HT-29 (cell line): ENCODE measurements around the gene IGFBP5. TPM values are rescaled to one million over a fixed set of nuclear protein-coding genes. Genes with fewer than 3 reads are reported as not detected.
A peak's percentile ranks its signal among the peaks of the same experiment; 100 is the strongest.

ENCODE experiments used
- DNase-seq: peaks from one replicate; pipeline ENCODE4 v3.0.0-alpha.2; 2015; ENCODE audit warnings: low spot score
- total RNA-seq: library from RNA; depleted of rRNA; stranded (reverse); fragments of >200 nt; shearing (Covaris generic); gene quantifications from 2 replicates; pipeline ENCODE4 v1.2.3, GENCODE V29; 2014

IGFBP5 gene
- total RNA-seq, 1 experiment from 2014 or later: not detected

DNA sequence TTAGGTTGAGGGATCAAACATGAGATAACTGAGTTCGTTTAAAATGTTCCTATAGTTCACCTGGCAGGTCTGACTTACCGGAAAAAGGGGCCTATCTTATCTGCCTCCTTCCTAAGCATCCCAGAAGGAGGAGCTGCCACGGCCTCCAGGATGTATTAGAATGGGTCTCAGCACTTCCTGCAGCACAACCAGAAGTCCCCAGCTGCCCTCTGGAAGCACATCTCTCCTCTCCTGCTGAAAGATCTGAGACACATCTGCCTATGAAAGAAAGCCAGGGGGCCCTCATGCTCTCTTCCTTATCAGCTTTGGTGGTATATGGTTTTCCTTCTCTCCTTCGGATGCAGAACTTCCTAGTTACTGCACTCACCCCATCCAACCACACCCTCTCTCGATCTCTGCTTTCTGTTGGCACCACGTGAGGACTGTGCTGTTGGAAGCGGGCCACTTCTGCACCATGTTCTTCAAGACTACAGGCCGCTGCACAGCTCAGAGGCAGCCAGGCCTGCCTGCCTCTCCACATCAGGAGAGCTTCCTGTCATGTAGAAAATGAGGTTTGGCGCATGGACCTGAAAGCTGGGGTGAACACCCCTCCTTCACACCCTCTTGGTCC is 6.5 kb downstream of the IGFBP5 start:
- no peak for DNase-seq

DNA sequence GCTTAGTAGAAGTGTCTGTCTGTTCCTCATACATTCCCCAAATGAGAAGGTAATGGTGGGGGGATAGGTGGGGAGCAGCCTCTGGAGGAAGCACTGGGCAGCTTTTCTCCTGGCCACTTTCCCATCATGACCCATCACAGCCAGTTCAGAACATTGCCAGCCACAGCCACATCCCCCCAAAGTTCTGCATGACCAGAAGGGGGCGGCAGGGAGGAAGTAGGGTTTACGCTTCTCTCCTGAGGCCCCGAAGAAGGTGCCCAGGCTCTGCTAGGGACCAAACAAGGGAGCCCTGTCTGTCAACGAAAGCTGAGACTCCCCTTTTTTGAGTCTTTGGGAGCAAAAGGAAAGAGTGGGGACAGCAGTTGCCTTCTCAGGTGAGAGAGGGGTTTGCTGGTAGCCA is 7.7 kb downstream of the IGFBP5 start:
- peak; percentile 26 for DNase-seq

DNA sequence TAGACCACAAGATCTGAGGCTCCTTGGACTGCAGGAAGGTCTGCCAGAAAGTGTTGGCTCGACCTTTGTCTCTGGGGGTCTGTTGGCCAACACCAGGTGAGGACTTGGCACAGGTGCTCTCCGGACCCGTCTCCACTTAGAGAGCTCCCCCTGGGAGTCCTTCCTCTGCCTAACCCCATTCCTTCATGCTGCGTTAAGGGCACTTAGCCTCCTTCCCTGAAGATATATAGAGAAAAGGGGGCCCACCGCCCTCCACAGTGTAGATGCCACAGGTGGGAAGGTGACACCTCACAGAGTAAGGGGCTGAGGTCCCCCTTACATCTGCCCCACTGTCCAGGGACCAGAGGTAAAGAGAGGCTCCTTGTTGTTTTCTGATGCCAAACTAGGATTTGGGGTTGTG is 8.2 kb downstream of the IGFBP5 start:
- DNase-seq: no peak

DNA sequence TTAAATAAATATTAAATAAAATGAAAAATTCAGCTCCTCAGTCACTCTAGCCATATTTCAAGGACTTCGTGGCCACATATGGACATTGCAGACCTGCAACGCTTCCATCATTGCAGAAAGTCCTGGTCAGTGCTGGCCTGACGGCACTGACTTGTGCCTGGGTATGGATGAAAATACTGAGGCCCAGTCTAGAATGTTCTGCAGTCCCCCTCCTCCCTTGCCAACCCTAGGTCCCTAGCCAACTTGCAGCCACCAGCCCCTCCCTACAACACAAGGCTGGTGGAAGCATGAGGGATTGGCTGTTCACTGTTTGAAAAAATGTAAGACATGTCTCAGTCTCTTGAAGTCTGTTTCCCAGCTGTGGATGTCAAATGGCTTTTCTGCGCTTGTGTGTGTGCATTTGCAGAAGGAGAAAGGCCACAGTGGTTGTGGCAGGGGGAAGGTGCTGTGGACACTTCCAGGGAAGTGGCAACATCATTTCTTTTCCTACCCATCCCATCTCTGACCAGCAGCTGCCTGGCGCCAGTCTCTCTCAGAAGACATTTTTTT is 9.9 kb downstream of the IGFBP5 start:
- no peak for DNase-seq

GRCh38 chr2:216683846-216684245 is 11.5 kb downstream of the IGFBP5 start:
- no peak for DNase-seq

DNA sequence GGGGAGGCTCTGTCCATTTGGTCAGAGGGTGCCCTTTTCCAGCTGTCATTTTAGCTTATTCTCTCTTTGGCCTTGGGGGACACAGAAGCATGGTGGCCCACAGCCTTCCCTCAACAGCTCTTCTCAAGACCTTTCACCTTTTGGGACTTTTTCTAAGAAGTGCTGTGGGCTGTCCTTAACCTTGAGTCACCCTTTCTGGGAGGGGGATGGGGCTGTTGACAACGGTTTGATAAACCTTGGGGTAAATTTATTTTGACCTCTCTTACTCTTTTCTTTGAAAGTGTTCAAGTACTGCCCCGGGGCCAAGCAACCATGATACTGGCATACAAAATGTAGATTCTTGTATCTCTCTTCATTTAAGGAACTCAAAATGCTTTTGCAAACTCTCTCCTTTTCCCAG is 13.7 kb downstream of the IGFBP5 start:
- no peak for DNase-seq

DNA sequence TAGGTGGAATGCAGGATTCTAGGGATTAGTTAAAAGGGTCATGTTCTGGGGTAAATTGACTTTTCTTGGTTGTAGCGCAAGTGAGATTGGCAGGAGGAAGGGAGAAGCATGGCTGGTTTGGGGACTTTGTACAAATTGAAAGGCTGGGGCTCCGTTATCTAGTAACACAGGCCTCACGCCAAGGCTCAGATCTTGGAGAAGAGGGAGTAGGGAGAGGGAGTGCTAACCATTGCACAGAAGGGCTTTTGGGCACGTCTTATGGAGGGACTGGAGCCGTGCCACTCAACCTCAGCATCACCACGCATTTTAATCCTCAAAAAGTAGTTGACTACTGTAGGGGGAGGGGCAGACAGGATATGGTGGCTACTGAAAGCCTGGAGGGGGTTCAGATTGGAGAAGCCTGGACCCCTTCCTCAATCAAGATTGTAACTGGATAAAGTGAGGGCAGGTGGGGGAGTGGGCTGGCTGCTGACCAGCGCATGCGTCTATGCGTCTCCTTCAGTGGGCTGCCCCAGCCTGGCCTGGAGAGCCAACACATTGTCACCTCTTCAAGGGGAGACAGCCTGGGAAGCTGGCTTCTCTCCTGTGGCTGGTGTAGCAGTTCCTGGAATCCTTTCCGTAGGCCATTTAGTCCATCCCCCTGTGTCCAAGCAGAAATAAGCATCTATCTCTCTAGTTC is 14.3 kb downstream of the IGFBP5 start:
- no peak for DNase-seq

- no peak for DNase-seq
These were observed 15.7 kb downstream of the IGFBP5 start for GRCh38 chr2:216679658-216680024.

- no peak for DNase-seq
These were observed 16.3 kb downstream of the IGFBP5 start for GRCh38 chr2:216678813-216679657.

GRCh38 chr2:216678098-216678465 is 17.3 kb downstream of the IGFBP5 start:
- DNase-seq: no peak

DNA sequence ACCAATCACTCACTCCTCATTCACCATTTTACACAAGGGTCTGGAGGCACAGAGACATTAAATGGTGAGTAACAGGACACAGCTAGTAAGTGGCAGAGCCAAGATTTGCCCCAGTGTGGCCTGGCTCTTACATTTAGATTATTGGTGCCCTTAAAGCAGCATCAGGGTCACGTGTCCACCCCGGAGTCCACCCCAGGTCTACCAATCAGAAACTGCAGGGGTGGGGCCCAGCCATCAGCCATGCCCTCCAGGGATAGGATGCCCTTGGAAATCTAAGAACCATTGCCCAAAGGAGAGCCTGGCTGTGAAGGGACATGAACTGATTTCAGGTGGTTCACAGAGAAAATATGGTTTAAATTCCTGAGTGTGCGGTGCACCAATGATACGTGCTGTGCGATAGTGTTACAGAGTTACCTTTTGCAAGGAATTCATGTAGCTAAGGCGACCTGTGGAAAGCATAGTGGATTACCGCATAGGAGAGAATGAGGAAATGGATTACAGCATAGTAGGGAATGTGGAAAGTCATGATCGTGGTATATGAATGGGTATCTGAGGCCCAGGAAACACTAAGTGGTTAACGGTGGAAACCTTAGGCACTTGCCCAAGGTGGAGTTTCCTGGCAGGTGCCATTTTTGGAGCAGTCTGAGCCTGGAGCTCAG is 17.8 kb downstream of the IGFBP5 start:
- DNase-seq: no peak

DNA sequence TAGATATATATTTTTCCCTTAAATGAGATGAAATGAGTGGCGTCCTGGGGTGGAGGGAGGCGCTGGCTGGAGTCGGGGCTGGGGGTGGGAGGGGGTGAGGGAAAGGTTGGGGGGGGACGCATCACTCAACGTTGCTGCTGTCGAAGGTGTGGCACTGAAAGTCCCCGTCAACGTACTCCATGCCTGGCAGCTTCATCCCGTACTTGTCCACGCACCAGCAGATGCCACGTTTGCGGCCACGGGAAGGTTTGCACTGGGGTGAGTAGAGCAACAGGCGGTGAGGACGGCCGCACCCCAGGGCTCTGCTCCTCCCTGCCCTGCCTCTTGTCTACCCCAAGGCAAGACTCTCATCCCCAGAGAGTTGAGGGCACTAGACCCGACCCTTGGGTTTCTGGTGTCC is 18.7 kb downstream of the IGFBP5 start:
- DNase-seq: no peak

GRCh38 chr2:216674376-216674775 is 21.0 kb downstream of the IGFBP5 start:
- DNase-seq: no peak

- no peak for DNase-seq
These were observed 21.7 kb downstream of the IGFBP5 start for GRCh38 chr2:216673609-216674008.

- DNase-seq: no peak
These were observed 22.3 kb downstream of the IGFBP5 start for GRCh38 chr2:216673021-216673420.

- DNase-seq: no peak
These were observed 22.9 kb downstream of the IGFBP5 start for GRCh38 chr2:216672466-216672865.

DNA sequence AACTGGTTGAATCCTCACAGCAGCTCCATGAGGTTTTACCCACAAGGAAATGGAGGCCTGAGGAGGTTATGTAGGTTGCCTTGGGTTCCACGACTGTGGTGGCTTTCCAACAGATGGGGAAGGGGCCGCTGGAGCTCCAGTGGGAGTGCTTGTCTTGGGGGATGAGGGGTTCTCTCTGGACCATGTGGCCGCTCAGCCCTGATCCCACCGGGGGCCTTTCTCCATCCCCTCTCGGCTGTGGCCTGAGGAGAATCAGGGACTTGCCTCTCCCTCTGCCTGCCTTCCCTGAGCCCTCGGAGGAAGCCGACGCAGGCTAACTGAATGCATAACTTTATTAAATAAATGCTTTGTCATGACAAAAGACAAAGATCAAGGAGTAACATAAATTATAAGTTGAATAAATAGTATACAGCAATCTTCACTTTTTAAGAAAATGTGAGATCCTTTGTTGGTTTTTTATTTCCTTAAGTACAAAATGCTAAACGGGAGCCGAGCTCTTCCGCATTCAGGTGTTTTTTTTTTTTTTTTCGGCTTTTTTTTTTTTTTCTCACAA is 23.5 kb downstream of the IGFBP5 start:
- DNase-seq: no peak

DNA sequence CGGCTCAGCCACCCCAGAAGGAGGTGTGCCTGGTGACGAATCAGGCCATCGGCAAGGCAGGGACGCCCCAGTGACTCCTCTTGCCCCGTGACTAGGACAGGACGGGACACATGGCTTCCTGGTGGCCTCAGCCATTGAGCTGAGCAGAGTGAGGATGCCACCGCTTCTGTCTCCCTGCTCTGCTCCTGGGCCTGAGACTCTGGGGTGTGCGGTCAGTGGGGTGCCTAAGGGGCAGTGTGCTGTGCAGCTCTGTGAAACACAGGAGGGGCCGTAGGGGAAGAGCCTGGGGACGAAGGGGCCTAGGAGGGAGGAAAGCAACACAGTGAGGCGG is 24.3 kb downstream of the IGFBP5 start:
- no peak for DNase-seq

DNA sequence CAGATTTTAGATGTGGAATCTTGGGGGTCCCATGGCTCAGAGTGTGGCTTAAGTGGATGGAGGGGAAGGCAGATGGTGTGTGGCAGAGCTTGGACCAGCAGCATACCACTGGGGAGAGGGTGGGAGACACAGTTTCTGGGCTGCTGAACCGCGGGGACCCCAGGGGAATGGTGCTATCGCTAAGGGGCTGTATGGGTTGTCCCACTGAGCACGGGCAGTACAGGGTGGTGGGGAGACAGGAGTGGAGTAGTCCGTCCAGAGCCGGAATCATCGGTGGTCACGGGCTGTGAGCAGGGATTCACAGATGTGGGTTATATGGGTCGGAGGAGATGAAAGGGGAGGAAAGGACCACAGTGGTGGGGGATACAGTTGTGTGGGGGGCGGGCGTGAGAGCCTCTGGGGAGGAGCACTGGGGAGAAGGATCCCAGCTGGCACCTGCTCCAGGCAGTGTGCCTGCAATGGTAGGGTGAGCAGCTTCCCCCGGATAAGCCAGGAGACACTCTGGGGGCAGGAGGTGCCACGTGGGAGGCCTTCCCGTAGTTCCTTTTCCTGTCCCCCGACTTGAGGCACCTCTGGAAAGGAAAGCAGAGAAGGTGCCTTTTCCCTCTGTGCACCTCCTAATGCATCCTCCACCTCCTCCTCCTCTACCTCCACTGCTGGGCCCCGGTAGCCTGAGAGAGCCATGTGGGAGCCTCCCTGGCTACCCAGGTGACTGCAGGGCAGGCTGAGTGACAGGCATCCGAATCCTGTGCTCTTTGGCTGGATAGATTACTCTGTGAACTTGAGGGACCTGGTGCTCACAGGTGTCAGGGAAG is 24.9 kb downstream of the IGFBP5 start:
- DNase-seq: no peak

DNA sequence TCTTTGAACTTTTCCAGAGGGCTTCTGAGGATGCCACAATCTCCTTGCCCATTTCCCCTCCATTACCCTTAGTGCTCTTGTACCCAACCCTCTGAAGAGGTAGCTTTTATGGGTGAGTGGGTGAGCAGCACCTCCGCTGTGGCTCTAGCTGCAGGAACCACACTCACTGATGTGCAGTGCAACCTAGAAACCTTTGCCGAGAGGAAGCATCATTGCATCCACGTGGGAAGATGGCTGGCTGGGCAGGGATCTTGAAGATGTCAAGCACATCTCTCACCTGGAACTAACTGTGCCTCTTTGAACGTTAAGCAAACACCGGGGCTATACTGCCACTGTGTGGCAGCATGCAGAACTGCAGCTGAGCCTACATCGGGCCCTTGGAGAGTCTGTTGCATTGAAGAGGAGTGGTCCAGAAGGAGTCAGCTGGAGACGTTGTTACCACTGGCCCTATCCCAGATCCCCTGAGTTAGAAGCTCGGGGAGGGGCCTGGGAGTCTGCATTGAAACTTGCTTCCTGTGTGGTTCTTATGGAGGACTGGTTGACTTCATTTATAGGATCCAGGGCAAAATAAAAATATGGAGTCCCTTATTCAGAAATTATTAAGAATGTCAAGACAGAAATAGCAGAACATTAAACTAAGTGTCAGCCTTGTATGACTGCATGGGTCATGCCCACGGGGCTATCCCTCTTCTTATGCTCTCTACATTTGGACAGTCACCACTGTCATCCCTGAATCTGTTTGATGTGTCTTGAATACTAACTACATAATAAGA is 28.7 kb downstream of the IGFBP5 start:
- peak; percentile 80 for DNase-seq
